GM19395 (cell line): ENCODE results near the gene NFX1.
A peak's percentile ranks its signal among the peaks of the same experiment; 100 is the strongest.
"Not testable (repeated sequence)": the region's sequence is repeated elsewhere in the genome, so short reads cannot be mapped to it uniquely, and the experiment has no call there.

ENCODE experiments used
- ATAC-seq: cut with Tn5 transposase; IDR thresholded peaks from one replicate; pipeline ENCODE4 v1.9.1; 2021; ENCODE audit warnings: mild to moderate bottlenecking, moderate library complexity; ENCODE audit not compliant: unreplicated experiment

The NFX1 gene

DNA sequence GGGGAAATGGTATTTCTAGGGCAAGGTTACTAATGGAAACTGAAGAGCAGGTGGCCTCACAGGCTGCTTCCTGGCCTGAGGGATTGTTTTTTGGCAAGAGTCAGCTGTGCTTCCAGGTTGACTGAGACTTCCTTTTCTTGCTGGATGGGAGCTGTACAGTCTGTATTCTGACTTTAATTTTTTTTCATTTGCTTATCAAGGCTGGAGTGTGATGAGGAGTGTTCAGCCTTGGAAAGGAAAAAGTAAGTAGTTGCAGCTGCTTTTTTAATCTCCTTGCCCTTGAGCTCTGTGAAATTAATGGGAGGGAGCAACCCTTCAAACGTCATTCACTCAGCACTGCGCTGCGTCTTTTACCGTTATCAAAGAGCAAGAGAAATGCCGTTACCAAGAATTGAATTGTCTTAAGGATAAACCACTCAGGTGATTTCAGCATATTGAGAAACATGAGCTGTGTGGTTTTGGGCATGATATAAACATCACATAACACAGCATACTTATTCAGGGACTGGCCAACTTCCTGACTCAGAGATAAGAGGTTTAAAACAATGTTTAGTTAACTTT lies 64.4 kb downstream of the NFX1 start:
- ATAC-seq, result no peak

DNA sequence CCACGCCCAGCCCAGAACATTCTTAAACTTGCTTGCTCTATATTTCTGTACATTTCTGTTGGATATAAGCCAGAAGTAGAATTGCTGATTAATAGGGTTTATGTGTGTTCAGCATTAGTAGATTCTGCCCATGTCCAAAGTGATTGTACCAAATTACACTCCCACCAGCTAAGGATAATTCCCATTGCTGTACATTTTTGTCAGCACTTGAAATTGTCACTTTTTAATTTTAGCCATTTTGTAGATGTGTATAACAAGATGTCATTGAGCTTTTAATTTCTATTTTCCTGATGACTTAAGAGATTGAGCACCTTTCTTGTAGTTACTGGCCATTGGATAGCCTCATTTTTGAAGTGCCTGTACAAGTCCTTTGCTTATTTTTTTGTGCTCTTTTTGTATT lies 65.6 kb downstream of the NFX1 start:
- ATAC-seq, result no peak

DNA sequence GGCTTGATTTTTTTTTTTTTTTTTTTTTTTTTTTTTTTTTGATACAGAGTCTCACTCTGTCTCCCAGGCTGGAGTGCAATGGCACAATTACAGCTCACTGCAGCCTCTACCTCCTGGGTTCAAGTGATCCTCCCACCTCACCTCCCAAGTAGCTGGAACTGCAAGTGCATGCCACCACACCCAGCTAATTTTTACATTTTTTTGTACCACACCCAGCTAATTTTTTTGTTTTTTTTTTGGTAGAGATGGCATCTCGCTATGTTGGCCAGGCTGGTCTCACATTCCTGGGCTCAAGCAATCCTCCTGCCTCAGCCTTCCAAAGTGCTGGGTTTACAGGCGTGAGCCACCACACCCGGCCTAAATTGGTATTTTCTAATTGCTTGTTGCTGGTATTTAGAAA lies 68.3 kb downstream of the NFX1 start:
- ATAC-seq, result not testable (repeated sequence)

DNA sequence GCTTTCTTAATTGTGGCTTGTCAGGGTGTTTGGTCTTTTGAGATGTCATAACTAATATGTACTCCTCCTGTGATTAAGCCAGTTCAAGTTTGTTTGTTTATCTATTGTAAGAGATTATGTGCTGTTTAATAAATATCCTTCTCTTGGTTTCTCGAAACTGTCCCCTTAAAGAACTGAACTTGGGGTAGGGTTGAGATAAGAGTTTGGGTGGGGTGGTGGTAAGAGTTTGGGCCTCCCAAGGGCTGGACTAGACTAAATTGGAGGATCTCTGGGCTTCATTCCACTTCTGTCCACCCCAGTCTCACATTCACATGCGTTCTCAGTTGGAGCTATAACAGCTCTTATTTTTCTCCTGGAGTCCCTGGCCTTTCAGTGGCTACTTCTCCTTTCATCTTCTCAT lies 73.8 kb downstream of the NFX1 start:
- no peak for ATAC-seq

DNA sequence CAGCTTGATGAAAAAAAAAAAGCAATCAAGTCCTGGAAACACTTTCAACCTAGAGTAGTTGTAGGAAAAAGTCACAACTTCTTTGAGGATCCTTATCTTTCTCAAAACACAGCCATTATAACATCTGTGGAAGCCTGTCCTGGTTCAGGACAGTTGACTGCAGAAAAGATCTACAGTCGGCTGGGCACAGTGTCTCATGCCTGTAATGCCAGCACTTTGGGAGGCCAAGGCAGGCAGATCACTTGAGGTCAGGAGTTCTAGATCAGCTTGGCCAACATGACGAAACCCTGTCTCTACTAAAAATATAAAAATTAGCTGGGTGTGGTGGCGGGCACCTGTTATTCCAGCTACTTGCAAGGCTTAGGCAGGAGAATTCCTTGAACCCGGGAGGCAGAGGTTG lies 74.5 kb downstream of the NFX1 start:
- not testable (repeated sequence) for ATAC-seq

DNA sequence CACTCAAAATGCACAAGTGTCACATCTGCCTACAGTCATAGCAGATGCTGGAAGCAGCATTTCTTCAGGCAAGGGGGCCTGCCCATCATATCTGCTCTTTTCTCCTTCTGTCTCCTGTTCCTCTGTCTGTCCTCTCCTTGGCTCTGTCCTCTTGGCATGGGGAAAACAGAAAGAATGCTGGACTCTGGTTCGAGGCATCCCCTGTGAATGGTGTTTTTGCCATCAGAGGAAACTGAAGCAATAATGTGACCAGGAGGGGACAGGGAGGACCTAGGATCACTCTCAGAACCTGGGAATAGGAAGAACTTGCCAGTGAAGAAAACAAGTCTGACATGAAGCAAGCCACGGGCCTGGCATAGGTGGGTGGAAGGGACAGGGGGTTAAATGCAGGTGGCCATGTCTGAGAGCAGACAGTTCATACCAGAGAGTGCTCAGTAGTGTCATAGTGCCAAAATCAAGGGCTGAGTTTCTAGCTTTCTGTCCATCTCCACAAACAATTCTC lies 76.7 kb downstream of the NFX1 start:
- no peak for ATAC-seq

DNA sequence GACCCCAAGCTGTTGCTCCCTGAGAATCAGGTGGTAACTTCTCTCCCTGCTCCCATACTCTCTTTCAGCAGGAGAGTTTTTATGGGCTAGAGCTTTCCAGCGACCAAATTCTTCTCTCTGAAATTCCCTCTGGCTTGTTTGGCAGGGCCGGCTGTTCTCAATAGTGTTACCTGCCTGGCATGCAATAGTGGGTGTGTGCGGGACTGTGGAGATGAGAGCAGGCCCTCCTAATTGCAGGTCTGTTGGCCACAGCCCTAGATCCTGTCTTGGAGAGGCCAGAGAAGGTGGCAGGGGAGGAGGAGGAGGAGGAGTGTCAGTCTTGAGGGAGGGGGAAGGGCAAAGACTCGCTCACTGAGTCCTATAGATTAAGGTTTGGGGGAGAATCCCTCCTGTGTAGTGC lies 82.6 kb downstream of the NFX1 start:
- no peak for ATAC-seq

DNA sequence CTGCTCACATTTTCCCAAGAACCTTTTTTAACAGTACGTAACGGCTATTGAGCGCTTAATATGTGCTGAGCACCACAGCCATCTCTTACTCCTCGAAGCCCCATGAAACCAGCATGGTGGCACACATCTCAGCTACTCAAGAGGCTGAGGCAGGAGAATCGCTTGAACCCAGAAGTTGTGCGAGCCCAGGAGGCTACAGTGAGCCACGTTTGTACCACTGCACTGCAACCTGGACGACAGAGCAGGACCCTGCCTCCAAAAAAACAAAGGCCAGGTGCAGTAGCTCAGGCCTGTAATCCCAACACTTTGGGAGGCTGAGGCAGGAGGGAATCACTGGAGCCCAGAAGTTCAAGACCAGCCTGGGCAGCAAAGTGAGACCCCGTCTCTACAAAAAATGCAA lies 83.9 kb downstream of the NFX1 start:
- ATAC-seq, result no peak

DNA sequence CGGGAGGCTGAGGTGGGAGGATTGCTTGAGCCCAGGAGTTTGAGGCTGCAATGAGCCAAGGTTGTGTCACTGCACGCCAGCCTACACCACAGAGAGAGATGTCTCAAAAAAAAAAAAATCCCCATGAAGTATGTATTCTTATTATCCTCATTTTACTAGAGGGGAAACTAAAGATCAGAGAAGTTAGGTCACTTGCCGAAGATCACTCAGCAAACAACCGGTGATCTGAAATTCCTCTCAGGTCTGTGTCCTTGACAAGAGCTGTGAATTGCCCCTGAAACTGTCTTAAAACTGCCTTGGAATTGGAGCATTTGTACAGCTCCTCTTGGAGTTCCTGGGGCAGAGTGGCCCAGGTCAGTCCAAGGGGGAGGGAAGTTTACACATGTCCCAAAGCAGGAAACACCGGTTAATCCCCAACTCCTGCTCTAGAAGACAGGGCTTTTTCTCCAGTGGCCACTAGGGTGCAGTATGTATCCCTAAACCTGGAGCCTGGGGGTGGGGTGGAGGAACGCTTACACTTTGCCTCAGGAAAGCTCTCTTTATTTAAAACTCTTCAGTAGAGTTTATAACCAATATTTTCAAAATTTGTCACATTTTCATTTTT lies 84.4 kb downstream of the NFX1 start:
- ATAC-seq, result peak; percentile 68

DNA sequence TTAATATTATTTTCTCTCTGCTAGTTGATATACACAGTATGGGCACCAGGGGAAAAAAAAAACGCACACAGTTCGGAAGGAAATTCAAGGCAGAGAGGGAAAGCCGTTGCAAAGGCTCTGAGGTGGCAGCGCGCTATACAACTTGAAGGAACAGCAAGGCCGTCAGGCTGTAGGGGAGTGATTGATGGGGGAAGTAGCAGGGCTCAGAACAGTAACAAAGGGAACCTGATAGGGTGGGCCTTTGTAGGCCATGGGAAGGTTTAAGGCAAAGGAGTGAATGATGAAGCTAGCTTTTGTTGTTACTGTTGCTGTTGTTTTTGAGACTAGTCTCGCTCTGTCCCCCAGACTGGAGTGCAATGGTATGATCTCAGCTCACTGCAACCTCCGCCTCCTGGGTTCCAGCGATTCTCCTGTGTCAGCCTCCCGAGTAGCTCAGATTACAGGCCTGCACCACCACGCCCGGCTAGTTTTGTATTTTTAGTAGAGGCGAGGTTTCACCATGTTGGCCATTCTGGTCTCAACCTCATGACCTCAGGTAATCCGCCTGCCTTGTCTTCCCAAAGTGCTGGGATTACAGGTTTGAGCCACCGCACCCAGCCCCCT lies 85.0 kb downstream of the NFX1 start:
- no peak for ATAC-seq

DNA sequence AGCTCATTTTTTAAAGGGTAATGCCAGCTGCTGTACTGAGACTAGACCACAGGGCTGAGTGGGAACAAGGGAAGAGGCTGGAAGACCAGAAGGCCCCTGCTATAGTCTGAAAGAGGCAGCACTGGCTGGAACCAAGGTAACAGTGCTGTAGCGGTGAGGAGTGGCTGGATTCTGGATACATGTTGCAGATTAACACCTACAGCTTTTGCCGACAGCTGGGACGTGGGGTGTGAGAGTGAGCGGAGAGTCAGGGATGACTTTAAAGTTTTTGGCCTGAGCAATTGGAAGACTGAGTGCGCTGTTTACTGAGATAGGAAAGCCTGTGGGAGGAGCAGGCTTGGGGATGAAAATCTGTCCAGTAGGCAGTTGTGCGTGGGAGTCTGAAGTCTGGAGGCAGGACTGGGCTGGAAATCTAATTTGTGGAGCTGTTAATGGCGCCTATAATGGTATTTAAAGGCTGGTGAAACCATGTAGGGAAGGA lies 85.6 kb downstream of the NFX1 start:
- ATAC-seq, result no peak

DNA sequence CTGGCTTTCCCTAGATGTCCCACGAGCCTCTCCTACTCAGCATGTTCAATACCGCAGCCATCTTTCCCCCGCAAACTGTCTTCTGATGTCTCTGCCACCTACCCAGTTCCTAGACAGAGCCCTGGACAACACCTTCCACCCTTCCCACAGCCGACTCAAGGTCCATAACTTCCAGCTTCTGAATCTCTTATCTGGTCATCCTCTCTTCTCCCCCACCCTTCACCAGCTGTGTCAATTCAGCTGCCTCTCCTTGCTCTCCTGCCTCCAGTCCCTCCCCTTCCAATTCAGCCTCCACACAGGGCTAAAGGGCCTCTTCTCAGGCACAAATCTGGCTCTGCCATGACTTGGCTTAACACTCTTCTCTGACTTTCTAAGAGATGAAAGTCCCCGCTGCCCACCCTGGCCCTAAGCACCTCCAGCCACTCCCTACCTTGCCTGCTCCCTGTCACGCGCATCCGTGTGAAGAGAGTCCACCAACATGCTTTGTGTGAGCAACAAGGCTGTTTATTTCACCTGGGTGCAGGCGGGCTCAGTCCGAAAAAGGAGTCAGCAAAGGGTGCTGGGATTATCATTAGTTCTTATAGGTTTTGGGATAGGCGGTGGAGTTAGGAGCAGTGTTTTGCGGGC lies 86.9 kb downstream of the NFX1 start:
- ATAC-seq, result no peak

DNA sequence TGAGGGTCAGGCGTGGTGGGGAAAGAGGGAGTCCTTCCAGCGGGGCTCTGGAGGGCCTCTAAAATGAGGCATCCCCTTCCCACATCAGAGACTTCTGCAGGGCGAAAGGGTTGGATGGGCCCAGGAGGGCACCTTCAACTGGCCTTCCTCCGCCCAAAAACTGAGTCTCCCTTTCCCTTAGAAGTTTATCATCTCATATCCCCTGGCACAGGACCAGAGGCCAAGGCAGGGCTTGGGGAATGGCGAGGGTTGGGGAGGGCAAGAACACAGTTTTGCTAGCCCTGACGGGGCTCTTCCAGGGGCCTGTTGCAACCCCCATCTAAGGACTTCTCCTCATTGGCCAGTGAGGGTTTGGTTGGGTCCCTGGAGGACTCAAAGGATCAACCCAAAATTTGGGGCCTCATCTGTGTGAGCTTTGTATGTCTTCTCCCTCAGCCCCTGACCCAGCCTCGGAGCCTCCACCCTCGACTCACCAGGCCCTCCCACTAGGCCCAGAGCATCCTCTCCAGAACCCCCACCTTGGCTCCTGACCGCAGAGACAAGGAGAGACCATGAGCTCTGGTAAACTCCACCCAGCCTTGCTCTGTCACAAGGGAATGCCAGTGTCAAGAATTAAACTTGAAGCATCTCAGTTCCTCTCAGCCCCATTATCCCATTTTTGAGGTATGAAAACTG lies 87.9 kb downstream of the NFX1 start:
- no peak for ATAC-seq

DNA sequence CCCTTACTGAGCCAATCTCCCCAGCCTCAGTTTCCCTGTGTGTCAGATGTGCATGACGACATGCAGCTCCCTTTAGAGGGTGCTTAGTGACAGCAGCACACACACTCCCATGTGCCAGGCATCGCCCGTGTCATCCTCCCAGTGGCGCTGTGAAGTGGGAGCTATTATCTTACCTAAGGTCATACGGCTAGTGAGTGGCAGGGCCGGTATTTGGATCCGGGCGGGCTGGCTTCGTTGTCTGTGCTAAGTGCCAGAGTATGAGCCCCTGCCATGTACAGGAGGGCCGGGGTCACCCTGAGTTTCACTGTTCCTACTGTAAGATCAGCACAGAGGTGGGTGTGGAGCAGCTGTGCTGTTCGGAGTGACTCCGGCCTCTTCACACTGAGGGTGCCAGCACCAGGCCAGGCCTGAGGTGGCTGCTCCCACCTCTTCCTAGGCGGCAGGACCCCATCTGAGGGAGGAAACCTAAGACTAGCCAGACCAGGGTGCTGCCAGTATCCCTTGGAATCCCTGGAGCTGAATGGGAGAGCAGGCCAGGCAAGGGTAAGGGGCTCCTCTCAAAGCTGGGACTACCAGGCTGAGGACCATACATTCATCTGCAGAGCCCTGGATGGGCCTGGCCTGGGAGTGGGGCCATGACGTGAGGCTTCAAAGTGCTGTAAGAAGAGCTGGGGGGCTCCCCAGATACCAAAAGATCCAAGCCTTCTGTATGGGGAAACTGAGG lies 89.5 kb downstream of the NFX1 start:
- no peak for ATAC-seq

DNA sequence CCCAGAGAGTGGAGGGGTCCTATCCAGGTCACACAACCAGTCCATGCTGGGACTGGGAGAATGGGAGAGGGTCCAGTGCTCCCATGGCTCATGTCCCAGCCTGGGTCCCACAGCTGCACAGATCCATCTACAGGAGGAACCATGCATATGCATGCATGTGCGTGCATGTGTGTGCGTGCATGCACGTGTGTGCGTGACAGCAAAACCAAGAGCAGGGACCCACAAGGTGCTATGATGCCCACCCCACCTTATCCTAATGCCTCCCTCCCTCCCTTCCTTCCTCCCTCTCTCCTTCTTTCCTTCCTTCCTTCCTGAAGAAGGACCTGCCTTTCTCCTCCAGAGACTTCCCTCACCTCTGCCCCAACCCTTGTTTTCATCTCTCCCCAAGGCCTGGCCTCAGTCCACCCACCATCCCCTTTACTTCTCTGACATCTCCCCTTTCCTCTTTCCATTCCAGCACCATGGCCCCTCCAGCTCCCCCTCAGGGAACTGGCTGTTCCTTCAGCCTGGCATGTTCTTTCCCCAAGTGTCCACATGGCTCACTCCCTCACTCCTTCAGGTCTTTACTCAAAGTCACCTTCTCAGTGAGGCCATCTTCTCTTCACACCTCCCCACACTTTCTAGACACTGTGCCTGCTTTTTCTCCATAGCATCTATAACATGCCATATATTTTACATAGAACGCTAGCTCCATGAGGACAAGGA lies 90.2 kb downstream of the NFX1 start:
- ATAC-seq, result no peak

DNA sequence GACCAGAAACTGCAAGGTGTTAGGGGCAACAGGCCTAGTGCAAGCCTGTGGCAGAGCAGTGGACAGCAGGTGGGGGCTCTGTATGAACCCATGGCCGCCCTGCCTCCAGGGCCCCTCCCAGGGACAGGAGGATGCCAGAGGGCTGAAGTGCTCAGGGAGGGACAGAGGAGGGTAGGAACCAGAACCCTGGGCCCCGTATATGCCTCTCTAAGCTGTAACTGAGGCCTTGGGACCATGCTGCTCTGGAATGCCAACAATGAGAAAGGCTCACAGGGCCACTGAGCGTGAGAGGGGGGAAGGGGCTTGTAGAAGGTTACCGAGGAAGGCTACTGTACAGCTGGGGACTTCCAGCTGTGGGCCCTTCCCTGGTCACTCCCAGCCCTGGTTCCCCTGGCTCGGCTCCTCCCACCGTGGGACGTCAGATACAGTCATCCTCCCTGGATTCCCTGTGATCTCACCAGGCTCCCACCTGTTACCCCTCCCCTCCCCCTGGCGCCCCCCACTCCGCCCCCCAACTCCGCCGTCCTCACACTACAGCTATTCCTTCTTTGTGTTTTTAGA lies 91.0 kb downstream of the NFX1 start:
- ATAC-seq, result no peak

DNA sequence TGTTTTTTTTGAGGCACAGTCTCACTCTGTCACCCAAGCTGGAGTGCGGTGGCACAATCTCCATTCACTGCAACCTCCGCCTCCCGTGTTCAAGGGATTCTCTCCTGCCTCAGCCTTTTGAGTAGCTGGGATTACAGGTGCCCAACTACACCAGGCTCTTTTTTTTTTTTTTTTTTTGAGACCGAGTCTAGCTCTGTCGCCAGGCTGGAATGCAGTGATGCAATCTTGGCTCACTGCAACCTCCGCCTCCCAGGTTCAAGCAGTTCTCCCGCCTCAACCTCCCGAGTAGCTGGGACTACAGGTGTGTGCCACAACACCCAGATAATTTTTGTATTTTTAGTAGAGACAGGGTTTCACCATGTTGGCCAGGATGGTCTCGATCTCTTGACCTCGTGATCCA lies 92.1 kb downstream of the NFX1 start:
- ATAC-seq, result not testable (repeated sequence)

DNA sequence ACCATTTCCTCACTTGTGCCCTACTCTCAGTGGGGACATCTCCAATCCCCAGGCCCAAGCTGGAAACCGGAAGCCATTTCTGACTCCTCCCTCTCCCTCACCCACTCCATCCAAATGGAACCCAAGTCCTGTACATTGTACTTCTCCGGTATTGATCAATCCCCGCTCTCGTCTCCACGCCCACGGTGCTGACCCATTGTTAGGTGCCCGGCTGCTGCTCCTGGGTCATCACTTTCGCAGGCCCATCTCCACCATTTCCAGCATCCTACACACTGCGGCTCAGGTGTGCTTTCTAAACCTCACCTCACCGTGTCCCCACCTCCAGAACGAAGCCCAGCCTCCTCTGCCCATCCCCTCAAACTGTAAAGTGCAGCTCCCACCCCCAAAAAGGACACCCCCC lies 93.1 kb downstream of the NFX1 start:
- ATAC-seq, result not testable (repeated sequence)

DNA sequence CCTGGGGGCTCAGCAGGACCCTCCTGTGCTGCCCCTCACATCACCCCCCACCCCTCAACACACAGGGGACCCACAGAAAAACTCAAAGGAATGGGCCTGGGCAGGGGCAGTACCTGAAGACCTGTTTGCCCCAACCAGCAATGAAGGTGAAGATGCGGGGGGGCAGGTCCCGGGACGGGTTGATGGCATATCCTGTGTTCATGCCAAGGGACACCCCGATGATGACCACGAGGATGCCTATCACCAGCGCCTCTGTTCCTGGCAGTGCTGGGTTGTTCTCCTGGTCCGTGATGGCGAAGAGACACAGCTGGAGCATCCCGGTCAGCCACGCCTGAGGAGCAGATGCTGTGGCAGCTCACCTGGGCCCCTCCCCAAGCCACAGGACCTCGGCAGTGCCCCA lies 95.2 kb downstream of the NFX1 start:
- ATAC-seq, result not testable (repeated sequence)
